Adipocyte (in vitro differentiated cells): ENCODE results near the gene TBCA.

Source experiments
- DNase-seq: peaks from one replicate; pipeline ENCODE4 v3.0.0-alpha.2; 2015; ENCODE audit warnings: low read depth
- H3K27me3 ChIP-seq: replicated peaks from 2 replicates; pipeline ENCODE4 v1.7.0; 2013; ENCODE audit warnings: mild to moderate bottlenecking, low read length, moderate library complexity; ENCODE audit not compliant: control insufficient read depth, insufficient read depth
- H3K36me3 ChIP-seq: 2 replicates; pipeline ENCODE4 v1.7.0; 2013; ENCODE audit warnings: low read length, mild to moderate bottlenecking, moderate library complexity; ENCODE audit not compliant: control insufficient read depth, insufficient read depth, severe bottlenecking
- H3K4me1 ChIP-seq: 2 replicates; pipeline ENCODE4 v1.7.0; 2013; ENCODE audit warnings: mild to moderate bottlenecking, low read length, moderate library complexity; ENCODE audit not compliant: control insufficient read depth, insufficient read depth
- H3K4me3 ChIP-seq: 2 replicates; pipeline ENCODE4 v1.7.0; 2013; ENCODE audit warnings: mild to moderate bottlenecking, low read length, moderate library complexity
- H3K9ac ChIP-seq: 2 replicates; pipeline ENCODE4 v1.7.0; 2013; ENCODE audit warnings: mild to moderate bottlenecking, low read length, moderate library complexity
- H3K9me3 ChIP-seq: 2 replicates; pipeline ENCODE4 v1.7.0; 2013; ENCODE audit warnings: mild to moderate bottlenecking, low read length, moderate library complexity; ENCODE audit not compliant: control insufficient read depth

TBCA gene

GRCh38 chr5:77641397-77641943, 134.7 kb downstream of the TBCA start:
- Histone ChIP-seq H3K4me1 (no peaks in the 10 kb centered on the region), H3K9me3 (peaks cover 3% of the 10 kb centered on the region), H3K4me3 (no peak overlapping the region), H3K36me3 (no peaks in the 10 kb centered on the region), H3K27me3 (peaks cover 94% of the 10 kb centered on the region), H3K9ac (no peak overlapping the region)
- no peak for DNase-seq
